ENCODE data around the gene TNFRSF19.
"Not testable (repeated sequence)": the region's sequence is repeated elsewhere in the genome, so short reads cannot be mapped to it uniquely, and the experiment has no call there.

TNFRSF19 gene

DNA sequence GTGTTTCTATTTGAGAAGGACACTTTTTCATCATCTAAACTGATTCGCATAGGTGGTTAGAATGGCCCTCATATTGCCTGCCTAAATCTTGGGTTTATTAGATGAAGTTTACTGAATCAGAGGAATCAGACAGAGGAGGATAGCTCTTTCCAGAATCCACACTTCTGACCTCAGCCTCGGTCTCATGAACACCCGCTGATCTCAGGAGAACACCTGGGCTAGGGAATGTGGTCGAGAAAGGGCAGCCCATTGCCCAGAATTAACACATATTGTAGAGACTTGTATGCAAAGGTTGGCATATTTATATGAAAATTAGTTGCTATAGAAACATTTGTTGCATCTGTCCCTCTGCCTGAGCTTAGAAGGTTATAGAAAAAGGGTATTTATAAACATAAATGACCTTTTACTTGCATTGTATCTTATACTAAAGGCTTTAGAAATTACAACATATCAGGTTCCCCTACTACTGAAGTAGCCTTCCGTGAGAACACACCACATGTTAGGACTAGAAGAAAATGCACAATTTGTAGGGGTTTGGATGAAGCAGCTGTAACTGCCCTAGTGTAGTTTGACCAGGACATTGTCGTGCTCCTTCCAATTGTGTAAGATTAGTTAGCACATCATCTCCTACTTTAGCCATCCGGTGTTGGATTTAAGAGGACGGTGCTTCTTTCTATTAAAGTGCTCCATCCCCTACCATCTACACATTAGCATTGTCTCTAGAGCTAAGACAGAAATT is 103.8 kb downstream of the TNFRSF19 start:
- no peak for DNase-seq (ENCODE audit: low read depth)
- TF ChIP-seq, protein P1, sequence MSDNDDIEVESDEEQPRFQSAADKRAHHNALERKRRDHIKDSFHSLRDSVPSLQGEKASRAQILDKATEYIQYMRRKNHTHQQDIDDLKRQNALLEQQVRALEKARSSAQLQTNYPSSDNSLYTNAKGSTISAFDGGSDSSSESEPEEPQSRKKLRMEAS (IDR thresholded peaks at IDR 0.05; ENCODE audit: low read depth, low read length), result no peak
- TF ChIP-seq MYC (IDR thresholded peaks at IDR 0.05; ENCODE audit: low read depth, low read length), result no peak
- TF ChIP-seq, protein P2, sequence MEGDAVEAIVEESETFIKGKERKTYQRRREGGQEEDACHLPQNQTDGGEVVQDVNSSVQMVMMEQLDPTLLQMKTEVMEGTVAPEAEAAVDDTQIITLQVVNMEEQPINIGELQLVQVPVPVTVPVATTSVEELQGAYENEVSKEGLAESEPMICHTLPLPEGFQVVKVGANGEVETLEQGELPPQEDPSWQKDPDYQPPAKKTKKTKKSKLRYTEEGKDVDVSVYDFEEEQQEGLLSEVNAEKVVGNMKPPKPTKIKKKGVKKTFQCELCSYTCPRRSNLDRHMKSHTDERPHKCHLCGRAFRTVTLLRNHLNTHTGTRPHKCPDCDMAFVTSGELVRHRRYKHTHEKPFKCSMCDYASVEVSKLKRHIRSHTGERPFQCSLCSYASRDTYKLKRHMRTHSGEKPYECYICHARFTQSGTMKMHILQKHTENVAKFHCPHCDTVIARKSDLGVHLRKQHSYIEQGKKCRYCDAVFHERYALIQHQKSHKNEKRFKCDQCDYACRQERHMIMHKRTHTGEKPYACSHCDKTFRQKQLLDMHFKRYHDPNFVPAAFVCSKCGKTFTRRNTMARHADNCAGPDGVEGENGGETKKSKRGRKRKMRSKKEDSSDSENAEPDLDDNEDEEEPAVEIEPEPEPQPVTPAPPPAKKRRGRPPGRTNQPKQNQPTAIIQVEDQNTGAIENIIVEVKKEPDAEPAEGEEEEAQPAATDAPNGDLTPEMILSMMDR (IDR thresholded peaks at IDR 0.05; ENCODE audit: low read depth, low read length), result no peak
- no peak for TF ChIP-seq POLR2A (IDR thresholded peaks at IDR 0.05; ENCODE audit: extremely low read depth, insufficient read length)
- H3K4me3 ChIP-seq (ENCODE audit: low read depth, low read length), result no peak overlapping the region

DNA sequence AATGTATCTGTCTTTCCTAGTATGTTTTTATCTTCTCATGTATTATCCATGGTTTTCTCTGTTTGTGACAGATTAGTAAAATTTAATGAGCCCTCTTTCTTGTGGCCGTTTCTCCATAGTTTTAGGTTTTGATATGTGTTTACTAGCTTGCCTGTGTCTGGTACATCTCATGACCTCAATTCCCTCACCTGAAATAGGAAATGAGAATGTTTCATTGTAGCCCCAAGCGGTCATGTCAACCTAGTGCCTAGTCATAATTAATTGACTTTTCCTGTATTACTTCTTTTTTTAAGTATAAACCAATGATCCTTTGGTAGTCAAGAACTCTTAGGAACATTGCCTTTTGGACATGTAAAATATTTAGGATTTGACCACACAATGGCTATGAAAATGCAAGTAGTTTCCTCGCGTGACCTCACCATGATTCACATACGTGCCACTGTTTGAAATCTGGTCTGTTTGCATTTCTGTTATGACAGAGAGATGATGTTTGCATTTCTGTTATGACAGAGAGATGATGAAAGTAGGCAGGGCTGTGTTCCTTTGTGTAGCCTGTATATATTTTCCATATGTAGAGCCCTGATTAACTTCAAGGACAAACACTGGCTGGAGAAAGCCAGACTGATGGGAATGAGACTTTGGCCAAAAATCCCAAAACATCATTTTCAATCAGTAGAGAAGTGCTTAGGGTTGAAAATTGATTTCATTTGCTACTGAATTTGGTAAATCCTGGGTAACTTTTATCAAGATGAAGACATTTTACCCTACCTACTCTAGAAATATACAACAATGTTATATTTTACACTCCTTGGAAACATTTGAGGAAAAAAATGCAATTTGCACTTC is 104.8 kb downstream of the TNFRSF19 start:
- H3K4me3 ChIP-seq (ENCODE audit: low read depth, low read length), result no peak overlapping the region
- no peak for DNase-seq (ENCODE audit: low read depth)
- TF ChIP-seq POLR2A (IDR thresholded peaks at IDR 0.05; ENCODE audit: extremely low read depth, insufficient read length) (no peak), MYC (IDR thresholded peaks at IDR 0.05; ENCODE audit: low read depth, low read length) (no peak)
- TF ChIP-seq, protein P1 (IDR thresholded peaks at IDR 0.05; ENCODE audit: low read depth, low read length), result no peak
- TF ChIP-seq, protein P2 (IDR thresholded peaks at IDR 0.05; ENCODE audit: low read depth, low read length), result no peak

DNA sequence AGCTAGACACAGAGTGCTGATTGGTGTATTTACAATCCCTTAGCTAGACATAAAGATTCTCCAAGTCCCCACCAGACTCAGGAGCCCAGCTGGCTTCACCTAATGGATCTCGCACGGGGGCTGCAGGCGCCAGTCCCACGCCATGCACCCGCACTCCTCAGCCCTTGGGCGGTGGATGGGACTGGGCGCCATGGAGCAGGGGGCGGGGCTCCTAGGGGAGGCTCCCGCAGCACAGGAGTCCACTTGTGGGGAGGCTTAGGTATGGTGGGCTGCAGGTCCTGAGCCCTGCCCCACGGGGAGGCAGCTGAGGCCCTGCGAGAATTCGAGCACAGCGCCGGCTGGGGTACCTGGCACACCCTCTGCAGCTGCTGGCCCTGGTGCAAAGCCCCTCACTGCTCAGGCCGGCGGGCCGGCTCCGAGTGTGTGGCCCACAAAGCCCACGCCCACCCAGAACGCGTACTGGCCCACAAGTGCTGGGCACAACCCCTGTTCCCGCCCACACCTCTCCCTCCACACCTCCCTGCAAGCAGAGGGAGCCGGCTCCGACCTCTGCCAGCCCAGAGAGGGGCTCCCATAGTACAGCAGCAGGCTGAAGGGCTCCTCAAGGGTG is 107.6 kb downstream of the TNFRSF19 start:
- DNase-seq (ENCODE audit: low read depth); H3K4me3 ChIP-seq (ENCODE audit: low read depth, low read length): not testable (repeated sequence)

DNA sequence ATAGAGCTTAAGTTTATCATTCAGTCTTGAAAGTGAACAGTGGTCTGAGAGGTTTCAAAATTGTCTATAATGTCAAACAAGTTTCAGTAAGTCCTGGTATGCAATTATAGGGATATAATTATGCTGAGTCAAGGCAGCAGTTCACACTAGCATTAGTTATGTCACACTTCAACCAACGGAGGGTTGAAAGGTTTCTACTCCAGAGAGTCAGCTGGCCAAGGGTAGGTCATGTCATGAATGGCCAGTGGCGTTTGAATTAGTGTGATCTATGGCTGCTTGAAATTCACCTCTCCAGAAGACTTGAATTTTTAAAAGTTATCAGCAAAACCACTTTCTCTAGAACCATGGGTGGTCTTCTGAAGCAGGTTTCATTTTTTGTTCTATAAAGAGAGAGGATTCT is 108.6 kb downstream of the TNFRSF19 start:
- DNase-seq (ENCODE audit: low read depth), result no peak
- no peak overlapping the region for H3K4me3 ChIP-seq (ENCODE audit: low read depth, low read length)
- TF ChIP-seq, protein P1 (IDR thresholded peaks at IDR 0.05; ENCODE audit: low read depth, low read length), result no peak
- TF ChIP-seq, protein P2 (IDR thresholded peaks at IDR 0.05; ENCODE audit: low read depth, low read length), result no peak
- TF ChIP-seq POLR2A (IDR thresholded peaks at IDR 0.05; ENCODE audit: extremely low read depth, insufficient read length) (no peak), MYC (IDR thresholded peaks at IDR 0.05; ENCODE audit: low read depth, low read length) (no peak)

DNA sequence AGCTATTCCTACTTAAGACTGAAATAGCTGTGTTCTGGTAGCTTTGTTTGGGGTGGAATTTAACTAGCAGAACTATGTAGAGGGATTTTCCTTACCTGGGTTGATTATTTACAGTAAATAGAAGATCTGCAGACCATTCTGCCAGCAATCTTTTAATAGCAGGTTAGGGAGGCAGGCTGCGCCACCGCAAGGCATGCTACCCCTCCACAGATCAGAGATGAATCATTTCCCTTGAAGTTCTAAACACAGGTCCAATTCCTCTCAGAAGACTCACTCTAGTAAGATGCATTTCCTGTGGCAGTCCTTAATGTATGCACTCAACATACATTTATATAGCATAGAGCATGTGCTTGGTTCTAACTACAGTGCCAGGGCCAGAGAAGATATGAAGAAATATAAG is 109.0 kb downstream of the TNFRSF19 start:
- H3K4me3 ChIP-seq (ENCODE audit: low read depth, low read length), result no peak overlapping the region
- TF ChIP-seq, protein P1 (IDR thresholded peaks at IDR 0.05; ENCODE audit: low read depth, low read length), result no peak
- TF ChIP-seq, protein P2 (IDR thresholded peaks at IDR 0.05; ENCODE audit: low read depth, low read length), result no peak
- 0 out of 2 replicates have a peak, but pooled peaks have one; percentile 33 for TF ChIP-seq MYC (IDR thresholded peaks at IDR 0.05; ENCODE audit: low read depth, low read length)
- TF ChIP-seq POLR2A (IDR thresholded peaks at IDR 0.05; ENCODE audit: extremely low read depth, insufficient read length), result no peak
- DNase-seq (ENCODE audit: low read depth), result no peak
